ENCODE data around the gene CTSO. TPM values are rescaled to one million over a fixed set of nuclear protein-coding genes. Genes with fewer than 3 reads are reported as not detected.

The CTSO gene
- total and polyA plus RNA-seq, 2 donors (not counting 3 experiments of a cell fraction or from before 2014, with no cell fraction given), result 7.9 to 8.5 TPM

GRCh38 chr4:155975511-155975910 is 21.8 kb upstream of the CTSO start:
- no peak overlapping the region for H3K4me3 ChIP-seq (replicated peaks in 1 of 3; ENCODE audit: insufficient read depth in 1 of 3, low read depth in 1 of 3, low read length in 3 of 3)
- no peaks in the 10 kb centered on the region for H3K9me3 ChIP-seq (replicated peaks; ENCODE audit: control insufficient read depth, insufficient read depth, low read length)
- H3K27me3 ChIP-seq (ENCODE audit: control insufficient read depth in 2 of 2, insufficient read depth in 2 of 2, low read length in 2 of 2), result no peaks in the 10 kb centered on the region
- H3K9ac ChIP-seq (replicated peaks; ENCODE audit: extremely low read depth, insufficient read depth, low read length), result no peak overlapping the region
- TF ChIP-seq POLR2A (IDR thresholded peaks at IDR 0.05; ENCODE audit: low read depth, low read length) (no peak), EZH2 (IDR thresholded peaks at IDR 0.05; ENCODE audit: borderline replicate concordance, low read depth, low read length, severe bottlenecking) (no peak), MYC (IDR thresholded peaks at IDR 0.05; ENCODE audit: low read depth, low read length) (no peak), FOS (IDR thresholded peaks at IDR 0.05; ENCODE audit: borderline replicate concordance, insufficient read depth, low read length) (no peak), JUN (IDR thresholded peaks at IDR 0.05; ENCODE audit: borderline replicate concordance, insufficient read depth, insufficient read length, low read depth) (no peak), CTCF (IDR thresholded peaks at IDR 0.05; ENCODE audit: extremely low read depth in 1 of 2, insufficient read depth in 1 of 2, low read depth in 1 of 2, low read length in 2 of 2) (no peak), GATA2 (IDR thresholded peaks at IDR 0.05; ENCODE audit: insufficient read depth, insufficient read length, low read depth, low read length) (no peak), POLR2AphosphoS5 (IDR thresholded peaks at IDR 0.05; ENCODE audit: insufficient read depth, low read depth, low read length) (no peak)
- TF ChIP-seq, protein P1, sequence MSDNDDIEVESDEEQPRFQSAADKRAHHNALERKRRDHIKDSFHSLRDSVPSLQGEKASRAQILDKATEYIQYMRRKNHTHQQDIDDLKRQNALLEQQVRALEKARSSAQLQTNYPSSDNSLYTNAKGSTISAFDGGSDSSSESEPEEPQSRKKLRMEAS (IDR thresholded peaks at IDR 0.05; ENCODE audit: insufficient read depth, insufficient read length), result no peak
- BruUV-seq (replicated peaks), result no TSS peak
- H4K20me1 ChIP-seq (replicated peaks; ENCODE audit: control insufficient read depth, extremely low read depth, insufficient read depth, low read length), result no peaks in the 10 kb centered on the region
- no peak overlapping the region for H3K4me2 ChIP-seq (ENCODE audit: insufficient read depth, low read length)
- DNase-seq (ENCODE audit: low read depth, low spot score) (no peak), FAIRE-seq (no peak)
- no peaks in the 10 kb centered on the region for H3K9me1 ChIP-seq (replicated peaks; ENCODE audit: control insufficient read depth, extremely low read depth, insufficient read depth, low read length)
- no peak overlapping the region for H2AFZ ChIP-seq (ENCODE audit: low read depth, low read length)
- no peaks in the 10 kb centered on the region for H3K4me1 ChIP-seq (ENCODE audit: control insufficient read depth, extremely low read depth, insufficient read depth, low read length)
- ChIA-PET CTCF (interaction anchor here (1.0 kb wide), 1 partner anchor 10 kb away, joined by 5 read pairs; no protein-coding TSS in a partner anchor), POLR2A (no interaction called here)
- no peaks in the 10 kb centered on the region for H3K79me2 ChIP-seq (ENCODE audit: control insufficient read depth, insufficient read depth, low read length)
- H3K27ac ChIP-seq (ENCODE audit: insufficient read depth, low read depth, low read length), result no peak overlapping the region
- dilution Hi-C loops (cut with MboI; ENCODE audit: extremely low pct_ligation_motif_present, low sequenced_read_pairs) (no loop called here), intact Hi-C loops (cut with micrococcal nuclease) (no loop called here)
- no peaks in the 10 kb centered on the region for H3K36me3 ChIP-seq (ENCODE audit: control insufficient read depth in 2 of 2, extremely low read depth in 1 of 2, insufficient read depth in 2 of 2, low read length in 2 of 2)

Data from endothelial cell of umbilical vein (primary cell).